ENCODE data around the gene NSMF. TPM values are rescaled to one million over a fixed set of nuclear protein-coding genes. Genes with fewer than 3 reads are reported as not detected.
A peak's percentile ranks its signal among the peaks of the same experiment; 100 is the strongest.

Gene NSMF
- total RNA-seq, 1 donor from 2014 or later = 23.9 TPM

- Histone ChIP-seq H3K4me1 (no peaks in the 10 kb centered on the region), H3K27me3 (no peaks in the 10 kb centered on the region), H3K9me3 (no peaks in the 10 kb centered on the region), H3K27ac (no peak overlapping the region), H3K4me3 (no peak overlapping the region), H3K36me3 (no peaks in the 10 kb centered on the region)
- intact Hi-C loops (cut with DNase I) = no loop called here
- DNase-seq (no peak), ATAC-seq (no peak)
- TF ChIP-seq CTCF (IDR thresholded peaks at IDR 0.05) = no peak
These were observed 43.1 kb upstream of the NSMF start for GRCh38 chr9:137502008-137502911.

DNA sequence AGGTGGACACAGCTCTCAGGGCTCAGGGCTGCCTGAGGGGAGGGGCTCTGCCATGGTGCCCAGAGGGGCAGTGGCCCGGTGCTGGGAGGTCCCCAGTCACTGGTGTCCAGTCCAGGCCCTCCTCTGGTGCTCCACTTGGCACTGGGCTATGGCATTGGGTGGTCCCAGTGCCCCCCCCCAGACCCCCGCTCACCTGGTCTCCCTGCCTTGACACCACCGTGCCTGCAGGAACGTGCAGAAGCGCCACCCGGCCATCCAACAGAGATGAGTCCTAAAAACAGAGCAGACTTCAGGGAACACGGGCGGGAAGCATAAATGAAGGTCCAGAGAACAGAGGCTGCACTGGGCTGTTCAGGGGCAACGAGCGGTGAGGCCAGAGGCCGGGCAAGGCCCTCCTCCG lies 42.3 kb upstream of the NSMF start:
- Histone ChIP-seq H3K27ac (no peak overlapping the region), H3K4me3 (no peak overlapping the region), H3K9me3 (no peaks in the 10 kb centered on the region), H3K36me3 (no peaks in the 10 kb centered on the region), H3K27me3 (no peaks in the 10 kb centered on the region), H3K4me1 (no peaks in the 10 kb centered on the region)
- peak; percentile 3 for ATAC-seq
- no peak for DNase-seq
- intact Hi-C loops (cut with DNase I) = no loop called here
- no peak for TF ChIP-seq CTCF (IDR thresholded peaks at IDR 0.05)

DNA sequence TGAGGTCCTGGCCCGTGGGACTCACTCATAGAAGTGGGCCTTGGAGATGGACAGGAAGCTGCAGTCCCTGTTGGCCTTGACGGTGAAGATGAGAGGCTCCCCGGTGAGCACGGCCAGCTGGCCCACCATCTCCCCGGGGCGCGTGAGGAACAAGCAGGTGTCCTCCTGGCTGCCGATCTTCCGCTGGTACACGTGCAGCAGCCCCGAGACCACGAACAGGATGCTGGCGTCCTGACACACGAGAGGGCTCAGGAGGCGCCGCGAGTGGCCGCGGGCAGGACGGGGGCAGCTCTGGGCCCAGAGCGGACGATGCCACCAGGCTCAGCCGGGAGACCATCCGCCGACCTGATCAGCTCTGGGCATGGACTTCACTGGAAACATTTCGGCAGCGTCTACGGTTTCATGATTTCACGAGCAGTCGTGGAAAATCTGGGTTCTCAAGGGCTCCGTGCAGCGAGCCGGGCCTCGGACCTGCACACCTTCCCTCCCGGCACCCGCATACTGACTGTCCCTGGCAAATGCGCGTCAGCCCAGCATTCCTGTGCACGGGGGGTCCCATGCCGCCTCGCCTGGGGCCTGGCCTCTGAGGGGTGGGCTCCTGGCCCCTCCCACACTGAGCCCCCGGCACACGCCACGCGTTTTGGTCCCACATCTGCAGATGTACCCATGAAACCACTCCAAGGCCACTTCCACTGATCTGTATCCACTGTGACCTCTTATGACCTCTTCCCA lies 41.7 kb upstream of the NSMF start:
- no peak for DNase-seq
- Histone ChIP-seq H3K9me3 (no peaks in the 10 kb centered on the region), H3K27me3 (no peaks in the 10 kb centered on the region), H3K27ac (no peak overlapping the region), H3K4me3 (no peak overlapping the region), H3K4me1 (no peaks in the 10 kb centered on the region), H3K36me3 (no peaks in the 10 kb centered on the region)
- intact Hi-C loops (cut with DNase I) = no loop called here
- TF ChIP-seq CTCF (IDR thresholded peaks at IDR 0.05) = no peak
- no peak for ATAC-seq

- intact Hi-C loops (cut with DNase I) = no loop called here
- TF ChIP-seq CTCF (IDR thresholded peaks at IDR 0.05) = no peak
- H3K36me3 ChIP-seq = no peaks in the 10 kb centered on the region
These were observed 40.9 kb upstream of the NSMF start for GRCh38 chr9:137499858-137500661.

GRCh38 chr9:137499416-137499815 lies 40.3 kb upstream of the NSMF start:
- H3K27me3 ChIP-seq = no peaks in the 10 kb centered on the region
- no peak for TF ChIP-seq CTCF (IDR thresholded peaks at IDR 0.05)
- no peaks in the 10 kb centered on the region for H3K9me3 ChIP-seq
- no peaks in the 10 kb centered on the region for H3K36me3 ChIP-seq
- no peak overlapping the region for H3K4me3 ChIP-seq
- no peak for ATAC-seq
- H3K27ac ChIP-seq = no peak overlapping the region
- DNase-seq = no peak
- no peaks in the 10 kb centered on the region for H3K4me1 ChIP-seq
- intact Hi-C loops (cut with DNase I) = no loop called here

More at GRCh38 chr9:137499858-137500661, 40.9 kb upstream of the NSMF start:
- no peaks in the 10 kb centered on the region for H3K4me1 ChIP-seq
- no peak overlapping the region for H3K27ac ChIP-seq
- no peak for ATAC-seq
- no peaks in the 10 kb centered on the region for H3K27me3 ChIP-seq
- peak; percentile 56 for DNase-seq
- no peaks in the 10 kb centered on the region for H3K9me3 ChIP-seq
- no peak overlapping the region for H3K4me3 ChIP-seq

All from upper lobe of right lung (tissue), 1 donor.